Measurements from ENCODE around the gene ZNF654. TPM values are rescaled to one million over a fixed set of nuclear protein-coding genes. Genes with fewer than 3 reads are reported as not detected.

Gene ZNF654
- 70.4 and 70.8 TPM in 2 replicates for total RNA-seq (2013; cell fraction: nucleolus; rRNA removed)
- total RNA-seq (2014; rRNA removed) (8.9 and 9.1 TPM in 2 replicates), total RNA-seq (2014; rRNA removed; fragmentation: Illumina TruSeq; extraction: Trizol) (10.5 and 11.4 TPM in 2 replicates), total RNA-seq (2021) (10.3 and 12.1 TPM in 2 replicates), polyA plus RNA-seq (2011; rRNA removed) (14.2 and 24.8 TPM in 2 replicates), polyA plus RNA-seq (2014; fragmentation: Illumina TruSeq; extraction: Trizol) (9.6 and 11.2 TPM in 2 replicates), polyA plus RNA-seq (2014; fragmentation: Nextera tagmentation; extraction: Ambion mirVana) (1 to 10 TPM; 2.7 to 2.8 TPM), polyA plus RNA-seq (2014; rRNA removed) (2.8 and 4.0 TPM in 2 replicates), polyA plus RNA-seq (2016; fragmentation: Nextera tagmentation; extraction: Ambion mirVana) (10 to 100 TPM; 12.9 to 14.1 TPM), polyA minus RNA-seq (2011; rRNA and poly(A)+ RNA removed) (12.5 and 13.4 TPM in 2 replicates), Bru-seq, nascent RNA (percentile 92 among the genes with signal in this experiment), BruChase-seq, experiment 1, labeled RNA remaining after a 6-hour chase (percentile 75 among the genes with signal in this experiment), BruChase-seq, experiment 2, labeled RNA remaining after a 2-hour chase (percentile 85 among the genes with signal in this experiment)
- 3.5 TPM for polyA plus RNA-seq (2011; ENCODE audit: low read depth)
- polyA plus RNA-seq (2011; cell fraction: cytosol; rRNA removed): 3.3 and 8.6 TPM in 2 replicates
- 14.3 and 16.9 TPM in 2 replicates for polyA plus RNA-seq (2011; cell fraction: nucleus; rRNA removed)
- 5.9 and 12.7 TPM in 2 replicates for polyA plus RNA-seq (2012)
- polyA minus RNA-seq (2011; cell fraction: cytosol; rRNA and poly(A)+ RNA removed): 7.9 and 9.0 TPM in 2 replicates
- 20.7 and 26.8 TPM in 2 replicates for polyA minus RNA-seq (2011; cell fraction: nucleus; rRNA and poly(A)+ RNA removed)
- long read RNA-seq, experiment 1, full-length matches to known transcripts: 3 of 8 reads
- long read RNA-seq, experiment 1, partial matches to known transcripts: 2 of 8 reads
- long read RNA-seq, experiment 1, other reads (novel, unspliced or antisense): 3 of 8 reads
- long read RNA-seq, experiment 2, full-length matches to known transcripts: 5 of 37 reads
- long read RNA-seq, experiment 2, partial matches to known transcripts: 13 of 37 reads
- long read RNA-seq, experiment 2, other reads (novel, unspliced or antisense): 19 of 37 reads

DNA sequence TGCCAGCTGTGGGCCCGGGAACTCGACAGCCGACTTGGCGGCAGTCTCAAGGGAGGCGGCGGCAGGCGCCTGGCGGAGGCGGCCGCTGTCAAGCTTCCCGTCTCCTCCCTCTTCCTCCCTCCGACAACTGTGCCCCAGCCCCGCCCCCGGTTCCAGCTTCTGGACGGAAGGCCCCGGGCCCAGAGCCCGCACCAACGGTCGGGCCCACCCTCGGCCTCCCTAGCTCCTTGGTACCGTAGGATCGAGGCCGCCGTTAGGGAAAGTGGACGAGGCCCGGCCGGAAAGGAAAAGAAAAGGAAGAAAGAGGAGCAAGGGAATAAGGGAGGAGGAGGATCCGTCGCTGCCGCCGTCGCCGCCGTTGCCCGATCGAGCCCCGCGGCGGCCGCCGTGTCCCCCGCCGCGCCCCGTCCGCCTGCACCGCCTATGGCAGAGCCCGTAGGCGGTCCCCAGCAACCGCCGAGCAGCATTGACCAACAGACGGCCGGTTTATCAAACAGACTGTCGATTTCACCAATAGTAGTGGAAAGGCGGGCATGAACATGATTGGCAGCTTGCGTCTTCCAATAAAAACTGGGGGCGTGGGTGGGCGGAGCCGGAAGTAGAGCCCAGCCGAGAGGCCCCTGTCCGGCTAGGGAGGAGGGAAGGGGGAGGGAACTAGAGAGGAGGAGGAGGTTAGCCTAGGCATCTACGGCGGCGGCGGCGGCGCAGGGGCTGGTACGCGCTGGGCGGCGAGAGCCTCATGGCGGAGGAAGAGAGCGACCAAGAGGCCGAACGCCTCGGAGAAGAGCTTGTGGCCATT, at the start of gene ZNF654, which contains the start of gene CGGBP1:
ZNF654 (plus strand) TSS at position 675 of the 799 bp plus-strand sequence; CDS start at position 740, 65 bp downstream.
CGGBP1 (minus strand) TSS at position 425 of the 799 bp plus-strand sequence. CDS start 3,029 bp downstream, outside the sequence.
- Histone ChIP-seq H3K9me3 (replicated peaks; ENCODE audit: control insufficient read depth, insufficient read depth, low read length) (no peaks in the 10 kb centered on the region; the same call in 2 of the 3 replicates), H3K4me1 (ENCODE audit: control insufficient read depth, insufficient read depth, low read length) (peaks cover 2% of the 10 kb centered on the region; the same call in 1 of the 2 replicates), H3K27ac (ENCODE audit: control insufficient read depth, insufficient read depth) (peak within 1 kb of the TSS; percentile 86), H4K20me1 (ENCODE audit: control insufficient read depth, insufficient read depth) (no peaks in the 10 kb centered on the region; the same call in 1 of the 2 replicates), H3K36me3 (ENCODE audit: control insufficient read depth in 2 of 2, insufficient read depth in 2 of 2, low read length in 1 of 2) (peaks cover 5 to 14% of the 10 kb centered on the region in 2 experiments; a peak in 3 of 4 replicates), H3K4me3 (peak within 1 kb of the TSS; percentile 94), H3K79me2 (ENCODE audit: control insufficient read depth, insufficient read depth, low read length) (peaks cover 67% of the 10 kb centered on the region), H3K9ac (ENCODE audit: control insufficient read depth, insufficient read depth, low read length) (peak within 1 kb of the TSS; percentile 90), H3K4me2 (ENCODE audit: control insufficient read depth, insufficient read depth) (peak within 1 kb of the TSS; percentile 80), H3K27me3 (replicated peaks in 1 of 2; ENCODE audit: control insufficient read depth in 2 of 2, insufficient read depth in 2 of 2, low read length in 1 of 2) (no peaks in the 10 kb centered on the region), H2AFZ (ENCODE audit: control insufficient read depth, low read depth, low read length) (peak within 1 kb of the TSS; percentile 87)
- intact Hi-C loops (cut with micrococcal nuclease; ENCODE audit: unreplicated experiment) (loop anchor here (2.0 kb wide), 1 partner anchor 92 kb away; no protein-coding TSS in a partner anchor), in situ Hi-C loops (cut with MboI) (no loop called here)
- RAD21 ChIA-PET (ENCODE audit: unreplicated experiment): interaction anchor here (0.6 to 2.2 kb wide), 7 partner anchors 9 to 94 kb away, joined by 3 to 12 read pairs (median 3); no protein-coding TSS in a partner anchor
- CTCF ChIA-PET: interaction anchor here (0.7 to 1.5 kb wide), 5 partner anchors 27 to 300 kb away, joined by 3 to 6 read pairs (median 3); no protein-coding TSS in a partner anchor
- SMC1A ChIA-PET (ENCODE audit: uncharacterized antibody, unreplicated experiment): interaction anchor here (0.7 to 3.0 kb wide), 5 partner anchors 27 to 656 kb away, joined by 3 to 17 read pairs (median 4); partner anchors contain the start of gene C3orf38
- FAIRE-seq (peak; percentile 66), DNase-seq (ENCODE audit: low read depth, low spot score) (peak; percentile 95), ATAC-seq (peak; percentile 93)
- WGBS (ENCODE audit: insufficient coverage, insufficient replicate concordance, low lambda C conversion rate, missing lambda C conversion rate): under 1% methylated on average over 51 of the region's 76 CpGs
- BruUV-seq (replicated peaks): no TSS peak
- POLR2A ChIA-PET: interaction anchor here (0.8 to 1.9 kb wide), 5 partner anchors 9 to 95 kb away, joined by 3 to 27 read pairs (median 4); partner anchors contain the start of gene C3orf38
- TF ChIP-seq, protein P1, sequence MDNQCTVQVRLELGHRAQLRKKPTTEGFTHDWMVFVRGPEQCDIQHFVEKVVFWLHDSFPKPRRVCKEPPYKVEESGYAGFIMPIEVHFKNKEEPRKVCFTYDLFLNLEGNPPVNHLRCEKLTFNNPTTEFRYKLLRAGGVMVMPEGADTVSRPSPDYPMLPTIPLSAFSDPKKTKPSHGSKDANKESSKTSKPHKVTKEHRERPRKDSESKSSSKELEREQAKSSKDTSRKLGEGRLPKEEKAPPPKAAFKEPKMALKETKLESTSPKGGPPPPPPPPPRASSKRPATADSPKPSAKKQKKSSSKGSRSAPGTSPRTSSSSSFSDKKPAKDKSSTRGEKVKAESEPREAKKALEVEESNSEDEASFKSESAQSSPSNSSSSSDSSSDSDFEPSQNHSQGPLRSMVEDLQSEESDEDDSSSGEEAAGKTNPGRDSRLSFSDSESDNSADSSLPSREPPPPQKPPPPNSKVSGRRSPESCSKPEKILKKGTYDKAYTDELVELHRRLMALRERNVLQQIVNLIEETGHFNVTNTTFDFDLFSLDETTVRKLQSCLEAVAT (IDR thresholded peaks at IDR 0.05): no peak; the same call in 1 of the 2 replicates
- TF ChIP-seq, protein P2, sequence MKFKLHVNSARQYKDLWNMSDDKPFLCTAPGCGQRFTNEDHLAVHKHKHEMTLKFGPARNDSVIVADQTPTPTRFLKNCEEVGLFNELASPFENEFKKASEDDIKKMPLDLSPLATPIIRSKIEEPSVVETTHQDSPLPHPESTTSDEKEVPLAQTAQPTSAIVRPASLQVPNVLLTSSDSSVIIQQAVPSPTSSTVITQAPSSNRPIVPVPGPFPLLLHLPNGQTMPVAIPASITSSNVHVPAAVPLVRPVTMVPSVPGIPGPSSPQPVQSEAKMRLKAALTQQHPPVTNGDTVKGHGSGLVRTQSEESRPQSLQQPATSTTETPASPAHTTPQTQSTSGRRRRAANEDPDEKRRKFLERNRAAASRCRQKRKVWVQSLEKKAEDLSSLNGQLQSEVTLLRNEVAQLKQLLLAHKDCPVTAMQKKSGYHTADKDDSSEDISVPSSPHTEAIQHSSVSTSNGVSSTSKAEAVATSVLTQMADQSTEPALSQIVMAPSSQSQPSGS (IDR thresholded peaks at IDR 0.05; ENCODE audit: low read length): no peak
- TF ChIP-seq KAT2A (conservative IDR thresholded peaks at IDR 0.05; ENCODE audit: control insufficient read depth, low read depth, low read length): no peak
- no peak for TF ChIP-seq RFX5 (IDR thresholded peaks at IDR 0.05; ENCODE audit: low read depth, low read length)
- no peak for TF ChIP-seq STAT3 (IDR thresholded peaks at IDR 0.05; ENCODE audit: low read depth, low read length)
- TF ChIP-seq CEBPB (IDR thresholded peaks at IDR 0.05; ENCODE audit: borderline replicate concordance in 1 of 2, low read depth in 2 of 2, low read length in 2 of 2): no peak
- no peak for TF ChIP-seq IRF4 (IDR thresholded peaks at IDR 0.05; ENCODE audit: low read depth, low read length)
- 0 out of 2 replicates have a peak, but pooled peaks have one; percentile 31 for TF ChIP-seq SMARCA5 (IDR thresholded peaks at IDR 0.05)
- peak; percentile 93 for TF ChIP-seq FOS (IDR thresholded peaks at IDR 0.05; ENCODE audit: borderline replicate concordance, extremely low read depth, insufficient read length)
- TF ChIP-seq, protein P3, sequence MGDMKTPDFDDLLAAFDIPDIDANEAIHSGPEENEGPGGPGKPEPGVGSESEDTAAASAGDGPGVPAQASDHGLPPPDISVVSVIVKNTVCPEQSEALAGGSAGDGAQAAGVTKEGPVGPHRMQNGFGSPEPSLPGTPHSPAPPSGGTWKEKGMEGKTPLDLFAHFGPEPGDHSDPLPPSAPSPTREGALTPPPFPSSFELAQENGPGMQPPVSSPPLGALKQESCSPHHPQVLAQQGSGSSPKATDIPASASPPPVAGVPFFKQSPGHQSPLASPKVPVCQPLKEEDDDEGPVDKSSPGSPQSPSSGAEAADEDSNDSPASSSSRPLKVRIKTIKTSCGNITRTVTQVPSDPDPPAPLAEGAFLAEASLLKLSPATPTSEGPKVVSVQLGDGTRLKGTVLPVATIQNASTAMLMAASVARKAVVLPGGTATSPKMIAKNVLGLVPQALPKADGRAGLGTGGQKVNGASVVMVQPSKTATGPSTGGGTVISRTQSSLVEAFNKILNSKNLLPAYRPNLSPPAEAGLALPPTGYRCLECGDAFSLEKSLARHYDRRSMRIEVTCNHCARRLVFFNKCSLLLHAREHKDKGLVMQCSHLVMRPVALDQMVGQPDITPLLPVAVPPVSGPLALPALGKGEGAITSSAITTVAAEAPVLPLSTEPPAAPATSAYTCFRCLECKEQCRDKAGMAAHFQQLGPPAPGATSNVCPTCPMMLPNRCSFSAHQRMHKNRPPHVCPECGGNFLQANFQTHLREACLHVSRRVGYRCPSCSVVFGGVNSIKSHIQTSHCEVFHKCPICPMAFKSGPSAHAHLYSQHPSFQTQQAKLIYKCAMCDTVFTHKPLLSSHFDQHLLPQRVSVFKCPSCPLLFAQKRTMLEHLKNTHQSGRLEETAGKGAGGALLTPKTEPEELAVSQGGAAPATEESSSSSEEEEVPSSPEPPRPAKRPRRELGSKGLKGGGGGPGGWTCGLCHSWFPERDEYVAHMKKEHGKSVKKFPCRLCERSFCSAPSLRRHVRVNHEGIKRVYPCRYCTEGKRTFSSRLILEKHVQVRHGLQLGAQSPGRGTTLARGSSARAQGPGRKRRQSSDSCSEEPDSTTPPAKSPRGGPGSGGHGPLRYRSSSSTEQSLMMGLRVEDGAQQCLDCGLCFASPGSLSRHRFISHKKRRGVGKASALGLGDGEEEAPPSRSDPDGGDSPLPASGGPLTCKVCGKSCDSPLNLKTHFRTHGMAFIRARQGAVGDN (IDR thresholded peaks at IDR 0.05): peak; percentile 76
